Endodermal cell (in vitro differentiated cells): ENCODE data around the gene RHBDL1. TPM values are rescaled to one million over a fixed set of nuclear protein-coding genes. Genes with fewer than 3 reads are reported as not detected.

ENCODE experiments used
- DNase-seq: peaks from one replicate; pipeline ENCODE4 v3.0.0-alpha.2; 2017
- H3K27ac ChIP-seq: 2 replicates; pipeline ENCODE4 v1.5.1; 2013; ENCODE audit warnings: mild to moderate bottlenecking, low read depth, low read length, moderate library complexity
- H3K27me3 ChIP-seq: 2 replicates; pipeline ENCODE4 v1.6.1; 2013; ENCODE audit warnings: mild to moderate bottlenecking, low read length, moderate library complexity; ENCODE audit not compliant: insufficient read depth, control insufficient read depth, poor library complexity, severe bottlenecking
- H3K36me3 ChIP-seq: 2 replicates; pipeline ENCODE4 v1.7.0; 2013; ENCODE audit warnings: mild to moderate bottlenecking, low read length, moderate library complexity; ENCODE audit not compliant: control insufficient read depth, insufficient read depth
- H3K4me1 ChIP-seq: one replicate; pipeline ENCODE4 v1.7.0; 2013; ENCODE audit warnings: low read length; ENCODE audit not compliant: control insufficient read depth, insufficient read depth
- H3K4me3 ChIP-seq: 2 replicates; pipeline ENCODE4 v1.5.1; 2013; ENCODE audit warnings: mild to moderate bottlenecking, low read length, moderate library complexity
- H3K9ac ChIP-seq: 2 replicates; pipeline ENCODE4 v1.6.1; 2013; ENCODE audit warnings: mild to moderate bottlenecking, low read length, moderate library complexity; ENCODE audit not compliant: poor library complexity, severe bottlenecking; ENCODE audit errors: extremely low read depth
- H3K9me3 ChIP-seq: 2 replicates; pipeline ENCODE4 v1.6.1; 2013; ENCODE audit warnings: mild to moderate bottlenecking, low read length, moderate library complexity; ENCODE audit not compliant: control insufficient read depth
- H3K27ac Mint-ChIP-seq: 2 replicates; pipeline ENCODE4 v1.8.0; 2020; ENCODE audit warnings: mixed read lengths
- H3K27me3 Mint-ChIP-seq: 2 replicates; pipeline ENCODE4 v1.8.0; 2021; ENCODE audit warnings: mild to moderate bottlenecking, mixed read lengths; ENCODE audit not compliant: insufficient read depth
- H3K36me3 Mint-ChIP-seq: 2 replicates; pipeline ENCODE4 v1.8.0; 2020; ENCODE audit warnings: low read depth, mixed read lengths
- H3K4me1 Mint-ChIP-seq: 2 replicates; pipeline ENCODE4 v1.8.0; 2020; ENCODE audit warnings: mixed read lengths
- H3K4me3 Mint-ChIP-seq: 2 replicates; pipeline ENCODE4 v1.8.0; 2020; ENCODE audit warnings: mild to moderate bottlenecking, moderate library complexity, mixed read lengths
- H3K9me3 Mint-ChIP-seq: 2 replicates; pipeline ENCODE4 v1.8.0; 2020; ENCODE audit warnings: mild to moderate bottlenecking, mixed read lengths
- WGBS, 2 experiments: methylation state at CpG; one replicate each; pipeline versions ENCODE4 v1.1.5 to v1.1.7; 2013; ENCODE audit warnings: missing lambda C conversion rate in 2 of 2, mixed read lengths in 1 of 2; ENCODE audit not compliant: insufficient coverage in 1 of 2, insufficient read length in 1 of 2; 5-methylcytosine and 5-hydroxymethylcytosine counted together
- total RNA-seq, 2 donors: library from RNA; stranded (reverse); fragmentation: NEBNext Ultra II Directional in 1 of 2; extraction: Animal tissue kit (Norgen Biotek cat#: 25700) in 1 of 2; gene quantifications; 2 replicates in 1 of 2; 3 replicates in 1 of 2; pipeline ENCODE4 v1.2.1, GENCODE V29; 2021
- TF ChIP-seq, protein P1 (sequence below): fragments of 200-600 bp; sonication (generic); conservative IDR thresholded peaks from 2 replicates; pipeline ENCODE4 v1.5.0; 2021; ENCODE audit warnings: antibody characterized with exemption, mild to moderate bottlenecking

RHBDL1 gene
- total RNA-seq, 2 donors from 2014 or later, result 3.7 to 5.1 TPM

DNA sequence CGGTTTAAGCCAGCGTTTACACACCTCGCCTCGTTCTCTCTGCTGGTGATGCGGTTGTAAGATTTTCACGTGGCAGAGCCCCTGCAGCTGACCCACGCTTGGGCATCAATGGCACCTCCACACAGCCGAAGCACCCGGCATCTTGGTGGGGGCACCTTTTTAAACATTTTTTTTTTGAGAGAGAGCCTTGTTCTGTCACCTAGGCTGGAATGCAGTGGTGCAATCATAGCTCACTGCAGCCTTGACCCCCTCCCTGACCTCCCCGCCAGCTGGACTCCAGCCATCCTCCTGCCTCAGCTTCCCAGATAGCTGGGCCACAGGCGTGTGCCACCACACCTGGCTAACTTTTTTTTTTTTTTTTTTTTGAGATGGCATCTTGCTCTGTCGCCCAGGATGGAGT is 21.4 kb upstream of the RHBDL1 start:
- no peak for DNase-seq
- no peaks in the 10 kb centered on the region for H3K4me1 Mint-ChIP-seq

DNA sequence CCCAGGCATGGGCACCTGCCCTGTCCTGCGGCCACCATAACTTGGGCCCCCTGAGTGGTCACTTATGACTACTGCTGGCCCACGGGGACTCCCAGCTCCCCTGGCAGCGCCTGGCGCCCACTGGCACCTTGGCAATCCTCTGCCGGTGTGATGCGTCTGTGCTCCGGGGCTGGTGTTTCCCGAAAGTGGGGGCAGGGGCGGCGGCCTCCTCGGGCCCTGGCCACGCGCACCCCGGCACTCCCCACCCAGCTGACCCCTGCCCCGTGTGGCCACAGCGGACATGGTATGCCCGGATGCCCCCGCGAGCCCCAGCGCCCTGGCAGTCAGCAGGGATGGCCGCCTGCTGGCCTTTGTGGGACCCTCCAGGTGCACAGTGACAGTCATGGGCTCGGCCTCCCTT is 18.0 kb upstream of the RHBDL1 start:
- Mint-ChIP-seq H3K4me1 (peaks cover 3% of the 10 kb centered on the region), H3K27ac (no peak overlapping the region), H3K36me3 (peaks cover 2% of the 10 kb centered on the region), H3K9me3 (no peaks in the 10 kb centered on the region), H3K27me3 (no peaks in the 10 kb centered on the region), H3K4me3 (no peak overlapping the region)
- Histone ChIP-seq H3K27me3 (no peaks in the 10 kb centered on the region), H3K9ac (no peak overlapping the region), H3K4me1 (no peaks in the 10 kb centered on the region), H3K4me3 (no peak overlapping the region), H3K9me3 (no peaks in the 10 kb centered on the region), H3K27ac (no peak overlapping the region), H3K36me3 (no peaks in the 10 kb centered on the region)
- DNase-seq, result no peak
- WGBS, 2 experiments, result 95 to 99% methylated on average over 13 to 22 of the region's 22 CpGs
- TF ChIP-seq, protein P1, sequence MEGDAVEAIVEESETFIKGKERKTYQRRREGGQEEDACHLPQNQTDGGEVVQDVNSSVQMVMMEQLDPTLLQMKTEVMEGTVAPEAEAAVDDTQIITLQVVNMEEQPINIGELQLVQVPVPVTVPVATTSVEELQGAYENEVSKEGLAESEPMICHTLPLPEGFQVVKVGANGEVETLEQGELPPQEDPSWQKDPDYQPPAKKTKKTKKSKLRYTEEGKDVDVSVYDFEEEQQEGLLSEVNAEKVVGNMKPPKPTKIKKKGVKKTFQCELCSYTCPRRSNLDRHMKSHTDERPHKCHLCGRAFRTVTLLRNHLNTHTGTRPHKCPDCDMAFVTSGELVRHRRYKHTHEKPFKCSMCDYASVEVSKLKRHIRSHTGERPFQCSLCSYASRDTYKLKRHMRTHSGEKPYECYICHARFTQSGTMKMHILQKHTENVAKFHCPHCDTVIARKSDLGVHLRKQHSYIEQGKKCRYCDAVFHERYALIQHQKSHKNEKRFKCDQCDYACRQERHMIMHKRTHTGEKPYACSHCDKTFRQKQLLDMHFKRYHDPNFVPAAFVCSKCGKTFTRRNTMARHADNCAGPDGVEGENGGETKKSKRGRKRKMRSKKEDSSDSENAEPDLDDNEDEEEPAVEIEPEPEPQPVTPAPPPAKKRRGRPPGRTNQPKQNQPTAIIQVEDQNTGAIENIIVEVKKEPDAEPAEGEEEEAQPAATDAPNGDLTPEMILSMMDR, result no peak

More for the DNA sequence above, 21.4 kb upstream of the RHBDL1 start:
- TF ChIP-seq, protein P1, result no peak
- H3K36me3 Mint-ChIP-seq, result no peaks in the 10 kb centered on the region
- Histone ChIP-seq H3K9ac (no peak overlapping the region), H3K4me3 (no peak overlapping the region), H3K4me1 (no peaks in the 10 kb centered on the region), H3K36me3 (no peaks in the 10 kb centered on the region), H3K27ac (no peak overlapping the region), H3K9me3 (no peaks in the 10 kb centered on the region), H3K27me3 (no peaks in the 10 kb centered on the region)
- H3K9me3 Mint-ChIP-seq, result no peaks in the 10 kb centered on the region
- H3K27me3 Mint-ChIP-seq, result no peaks in the 10 kb centered on the region
- 94 to 96% methylated on average over 11 to 12 of the region's 12 CpGs for WGBS, 2 experiments
- H3K4me3 Mint-ChIP-seq, result no peak overlapping the region
- H3K27ac Mint-ChIP-seq, result no peak overlapping the region

DNA sequence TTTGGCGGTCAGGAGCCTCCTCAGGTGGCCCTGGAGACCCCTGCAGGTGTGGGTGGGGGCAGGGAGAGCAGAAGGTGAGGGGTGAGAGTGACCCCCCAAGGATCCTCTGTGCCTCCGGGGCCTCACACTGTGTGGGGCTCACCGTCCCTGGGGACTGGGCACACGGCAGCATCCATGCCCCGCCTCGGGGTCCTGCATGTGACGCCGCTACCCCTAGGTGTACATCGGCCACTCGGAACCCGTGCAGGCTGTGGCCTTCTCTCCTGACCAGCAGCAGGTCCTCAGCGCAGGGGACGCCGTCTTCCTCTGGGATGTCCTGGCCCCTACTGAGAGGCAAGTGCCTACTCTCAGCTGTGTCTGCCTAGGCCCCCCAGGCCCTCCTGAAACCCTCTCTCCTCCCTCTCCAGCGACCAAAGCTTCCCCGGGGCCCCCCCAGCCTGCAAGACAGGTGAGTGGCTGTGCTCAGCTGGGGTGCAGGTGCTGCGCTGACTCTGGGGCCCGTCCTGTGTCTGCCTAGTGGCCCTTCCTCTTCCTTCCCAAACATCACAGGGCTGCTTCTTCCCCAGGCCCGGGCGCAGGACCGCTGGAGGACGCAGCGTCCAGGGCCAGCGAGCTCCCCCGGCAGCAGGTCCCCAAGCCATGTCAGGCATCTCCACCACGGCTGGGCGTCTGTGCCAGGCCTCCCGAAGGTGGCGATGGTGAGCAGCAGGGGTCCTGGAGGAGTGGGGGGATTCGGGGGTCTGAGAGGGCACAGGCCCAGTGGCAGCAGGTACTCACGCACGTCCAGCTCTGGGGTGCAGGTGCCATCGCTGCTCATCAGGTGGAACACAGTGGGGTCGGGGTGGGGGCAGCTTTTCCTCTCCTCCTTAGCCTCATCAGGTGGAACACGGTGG is 16.5 kb upstream of the RHBDL1 start:
- no peaks in the 10 kb centered on the region for H3K9me3 Mint-ChIP-seq
- TF ChIP-seq, protein P1, result no peak
- H3K4me3 ChIP-seq, result no peak overlapping the region
- no peak overlapping the region for H3K9ac ChIP-seq
- no peaks in the 10 kb centered on the region for H3K9me3 ChIP-seq
- H3K4me1 ChIP-seq, result no peaks in the 10 kb centered on the region
- no peak overlapping the region for H3K27ac ChIP-seq
- H3K27ac Mint-ChIP-seq, result no peak overlapping the region
- WGBS, 2 experiments, result 92% methylated on average over 20 to 35 of the region's 35 CpGs
- H3K4me3 Mint-ChIP-seq, result no peak overlapping the region
- peaks cover 7% of the 10 kb centered on the region for H3K36me3 Mint-ChIP-seq
- no peak for DNase-seq
- peaks cover 3% of the 10 kb centered on the region for H3K4me1 Mint-ChIP-seq
- no peaks in the 10 kb centered on the region for H3K36me3 ChIP-seq
- H3K27me3 Mint-ChIP-seq, result no peaks in the 10 kb centered on the region
- H3K27me3 ChIP-seq, result no peaks in the 10 kb centered on the region
